Stromal cell of bone marrow (primary cell): ENCODE measurements around the gene BICD1.

Source experiments
- DNase-seq: peaks from one replicate; pipeline ENCODE4 v3.0.0-alpha.2; 2012; ENCODE audit warnings: low read depth

The BICD1 gene

GRCh38 chr12:32344047-32344446 is 237.4 kb downstream of the BICD1 start:
- DNase-seq, result no peak

GRCh38 chr12:32353540-32353939 is 246.9 kb downstream of the BICD1 start:
- no peak for DNase-seq

GRCh38 chr12:32357601-32358249 is 251.1 kb downstream of the BICD1 start:
- DNase-seq, result no peak

GRCh38 chr12:32360956-32361355 is 254.3 kb downstream of the BICD1 start:
- DNase-seq, result no peak

GRCh38 chr12:32362892-32363291 is 256.2 kb downstream of the BICD1 start:
- no peak for DNase-seq

- peak; percentile 43 for DNase-seq
Observed at GRCh38 chr12:32365473-32366064, 258.9 kb downstream of the BICD1 start.

- no peak for DNase-seq
Observed at GRCh38 chr12:32366714-32367113, 260.1 kb downstream of the BICD1 start.

- DNase-seq, result no peak
Observed at GRCh38 chr12:32367381-32367780, 260.7 kb downstream of the BICD1 start.

- no peak for DNase-seq
Observed at GRCh38 chr12:32369202-32369601, 262.6 kb downstream of the BICD1 start.

- DNase-seq, result no peak
Observed at GRCh38 chr12:32377344-32378055, 270.9 kb downstream of the BICD1 start.

GRCh38 chr12:32379213-32379612 is 272.6 kb downstream of the BICD1 start:
- DNase-seq, result no peak

GRCh38 chr12:32379667-32380066 is 273.0 kb downstream of the BICD1 start:
- DNase-seq, result no peak

- no peak for DNase-seq
Observed at GRCh38 chr12:32382226-32382625, 275.6 kb downstream of the BICD1 start.

GRCh38 chr12:32390572-32391219 is 284.0 kb downstream of the BICD1 start:
- no peak for DNase-seq

GRCh38 chr12:32395026-32395425 is 288.4 kb downstream of the BICD1 start:
- DNase-seq, result no peak

- DNase-seq, result no peak
Observed at GRCh38 chr12:32397696-32398095, 291.0 kb downstream of the BICD1 start.

GRCh38 chr12:32398181-32398580 is 291.5 kb downstream of the BICD1 start:
- DNase-seq, result no peak

- no peak for DNase-seq
Observed at GRCh38 chr12:32398816-32399369, 292.2 kb downstream of the BICD1 start.

GRCh38 chr12:32399370-32400113 is 292.9 kb downstream of the BICD1 start, which contains the start of gene FGD4:
FGD4 (plus strand) TSS chr12:32399558.
- DNase-seq, result peak; percentile 40

- no peak for DNase-seq
Observed at GRCh38 chr12:32400114-32400672, 293.5 kb downstream of the BICD1 start.

- no peak for DNase-seq
Observed at GRCh38 chr12:32400866-32401265, 294.2 kb downstream of the BICD1 start.
